ENCODE measurements around the gene MT1X. TPM values are rescaled to one million over a fixed set of nuclear protein-coding genes. Genes with fewer than 3 reads are reported as not detected.

The MT1X gene
- total RNA-seq, 1 donor from 2014 or later = 39.3 TPM

GRCh38 chr16:56686758-56687157 lies 4.5 kb downstream of the MT1X start:
- H3K4me1 Mint-ChIP-seq (ENCODE audit: unreplicated experiment) = peaks cover 4% of the 10 kb centered on the region
- H3K27ac Mint-ChIP-seq = no peak overlapping the region
- H3K4me3 Mint-ChIP-seq = no peak overlapping the region
- TF ChIP-seq CTCF (conservative IDR thresholded peaks at IDR 0.05) = no peak
- H3K36me3 Mint-ChIP-seq = peaks cover 10% of the 10 kb centered on the region
- H3K9me3 Mint-ChIP-seq = peaks cover 15% of the 10 kb centered on the region
- peaks cover 37% of the 10 kb centered on the region for H3K27me3 Mint-ChIP-seq
- no peak for DNase-seq (ENCODE audit: extremely low spot score, unreplicated experiment)

GRCh38 chr16:56688762-56689161 lies 6.5 kb downstream of the MT1X start:
- Mint-ChIP-seq H3K4me1 (ENCODE audit: unreplicated experiment) (peaks cover 5% of the 10 kb centered on the region), H3K4me3 (no peak overlapping the region), H3K27ac (no peak overlapping the region), H3K9me3 (peaks cover 18% of the 10 kb centered on the region), H3K36me3 (peaks cover 10% of the 10 kb centered on the region), H3K27me3 (peaks cover 33% of the 10 kb centered on the region)
- TF ChIP-seq CTCF (conservative IDR thresholded peaks at IDR 0.05) = no peak
- no peak for DNase-seq (ENCODE audit: extremely low spot score, unreplicated experiment)

- peaks cover 18% of the 10 kb centered on the region for H3K9me3 Mint-ChIP-seq
- no peak for DNase-seq (ENCODE audit: extremely low spot score, unreplicated experiment)
- no peak overlapping the region for H3K4me3 Mint-ChIP-seq
- H3K27me3 Mint-ChIP-seq = peaks cover 29% of the 10 kb centered on the region
- peaks cover 10% of the 10 kb centered on the region for H3K36me3 Mint-ChIP-seq
- no peak overlapping the region for H3K27ac Mint-ChIP-seq
- H3K4me1 Mint-ChIP-seq (ENCODE audit: unreplicated experiment) = peaks cover 5% of the 10 kb centered on the region
- no peak for TF ChIP-seq CTCF (conservative IDR thresholded peaks at IDR 0.05)
These were observed 6.9 kb downstream of the MT1X start for GRCh38 chr16:56689171-56689570.

- H3K27me3 Mint-ChIP-seq = peaks cover 24% of the 10 kb centered on the region
- H3K36me3 Mint-ChIP-seq = peaks cover 10% of the 10 kb centered on the region
These were observed 8.3 kb downstream of the MT1X start for GRCh38 chr16:56690420-56691122.

GRCh38 chr16:56691885-56692284 lies 9.6 kb downstream of the MT1X start:
- H3K4me3 Mint-ChIP-seq = peak overlapping the region; percentile 49
- DNase-seq (ENCODE audit: extremely low spot score, unreplicated experiment) = no peak
- H3K27ac Mint-ChIP-seq = peak overlapping the region; percentile 96
- peaks cover 21% of the 10 kb centered on the region for H3K27me3 Mint-ChIP-seq
- peaks cover 15% of the 10 kb centered on the region for H3K9me3 Mint-ChIP-seq
- peaks cover 5% of the 10 kb centered on the region for H3K4me1 Mint-ChIP-seq (ENCODE audit: unreplicated experiment)
- peaks cover 5% of the 10 kb centered on the region for H3K36me3 Mint-ChIP-seq
- TF ChIP-seq CTCF (conservative IDR thresholded peaks at IDR 0.05) = no peak

More at GRCh38 chr16:56690420-56691122, 8.3 kb downstream of the MT1X start:
- DNase-seq (ENCODE audit: extremely low spot score, unreplicated experiment) = no peak
- TF ChIP-seq CTCF (conservative IDR thresholded peaks at IDR 0.05) = no peak
- H3K4me3 Mint-ChIP-seq = no peak overlapping the region
- no peak overlapping the region for H3K27ac Mint-ChIP-seq
- H3K9me3 Mint-ChIP-seq = peaks cover 18% of the 10 kb centered on the region
- H3K4me1 Mint-ChIP-seq (ENCODE audit: unreplicated experiment) = peaks cover 5% of the 10 kb centered on the region

Measured in type B pancreatic cell (in vitro differentiated cells).